Measurements from ENCODE around the gene SMCO4. TPM values are rescaled to one million over a fixed set of nuclear protein-coding genes. Genes with fewer than 3 reads are reported as not detected.
A peak's percentile ranks its signal among the peaks of the same experiment; 100 is the strongest.

Gene SMCO4
- total and polyA plus RNA-seq, 2 experiments from 2014 or later: 42.2 to 49.0 TPM

- Mint-ChIP-seq H3K36me3 (ENCODE audit: low read depth) (no peaks in the 10 kb centered on the region), H3K9me3 (no peaks in the 10 kb centered on the region), H3K27ac (no peak overlapping the region), H3K27me3 (ENCODE audit: insufficient read depth, low read depth, poor library complexity) (peaks cover 3% of the 10 kb centered on the region), H3K4me3 (no peak overlapping the region), H3K4me1 (peaks cover 7% of the 10 kb centered on the region)
- Histone ChIP-seq H3K9me2 (ENCODE audit: insufficient read depth) (no peaks in the 10 kb centered on the region), H3K27ac (ENCODE audit: low read depth) (no peak overlapping the region), H3K27me3 (ENCODE audit: insufficient read depth) (no peaks in the 10 kb centered on the region), H3K79me2 (replicated peaks; ENCODE audit: insufficient read depth) (no peaks in the 10 kb centered on the region), H3K36me3 (ENCODE audit: insufficient read depth) (no peaks in the 10 kb centered on the region), H3K4me2 (no peak overlapping the region), H4K20me1 (replicated peaks; ENCODE audit: insufficient read depth) (no peaks in the 10 kb centered on the region), H3F3A (replicated peaks; ENCODE audit: low read depth) (no peaks in the 10 kb centered on the region), H3K4me1 (ENCODE audit: insufficient read depth) (peaks cover 10% of the 10 kb centered on the region), H2AFZ (0 out of 2 replicates have a peak overlapping the region, but pooled peaks have one; percentile 25), H3K4me3 (no peak overlapping the region)
- ATAC-seq (no peak), DNase-seq (ENCODE audit: low spot score) (no peak)
- TF ChIP-seq STAT1 (IDR thresholded peaks at IDR 0.05; ENCODE audit: unreplicated experiment): no peak
- no peak for TF ChIP-seq EZH2phosphoT487 (IDR thresholded peaks at IDR 0.05; ENCODE audit: unreplicated experiment)
- no peak for TF ChIP-seq POLR2AphosphoS5 (IDR thresholded peaks at IDR 0.05; ENCODE audit: low read depth)
- TF ChIP-seq ZNF114 (CRISPR knock-in tag; IDR thresholded peaks at IDR 0.05): no peak
- no peak for TF ChIP-seq REST (IDR thresholded peaks at IDR 0.05; ENCODE audit: unreplicated experiment)
- TF ChIP-seq EZH2 (IDR thresholded peaks at IDR 0.05; ENCODE audit: low read depth, unreplicated experiment): no peak
- TF ChIP-seq ZNF462 (CRISPR knock-in tag; IDR thresholded peaks at IDR 0.05): no peak
- TF ChIP-seq CTCF (conservative IDR thresholded peaks at IDR 0.05; ENCODE audit: low read depth in 2 of 2): no peak
Observed at GRCh38 chr11:93564895-93565294, 21.7 kb upstream of the SMCO4 start.

Measured in GM23338 (cell line).